Measurements from ENCODE around the gene CDX1. TPM values are rescaled to one million over a fixed set of nuclear protein-coding genes. Genes with fewer than 3 reads are reported as not detected.
A peak's percentile ranks its signal among the peaks of the same experiment; 100 is the strongest.

CDX1 gene
- total RNA-seq, 1 donor from 2014 or later, result not detected

DNA sequence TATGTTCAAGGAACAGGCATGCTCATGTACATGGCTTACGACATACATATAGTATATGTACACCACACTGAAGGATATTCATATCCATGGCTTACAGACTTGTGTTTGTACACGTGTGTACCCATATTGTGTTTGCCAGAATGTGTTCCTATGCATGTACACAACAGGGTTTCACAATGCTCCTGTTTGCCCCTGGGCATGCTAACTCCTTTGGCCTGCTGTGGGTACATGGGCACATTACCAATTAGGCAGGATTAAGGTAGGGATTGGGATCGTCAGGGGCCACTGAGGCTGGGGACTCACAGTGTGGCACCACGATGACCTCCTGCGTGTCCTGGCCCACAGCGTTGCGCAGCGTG is 37.1 kb upstream of the CDX1 start:
- H3K4me2 ChIP-seq, result no peak overlapping the region
- DNase-seq (ENCODE audit: low spot score), result no peak
- Mint-ChIP-seq H3K27ac (no peak overlapping the region), H3K4me1 (peaks cover 25% of the 10 kb centered on the region), H3K4me3 (no peak overlapping the region), H3K36me3 (no peaks in the 10 kb centered on the region), H3K27me3 (ENCODE audit: insufficient read depth, low read depth) (peaks cover 15% of the 10 kb centered on the region), H3K9me3 (no peaks in the 10 kb centered on the region)
- H3K27ac ChIP-seq, result no peak overlapping the region
- no peaks in the 10 kb centered on the region for H3K9me3 ChIP-seq (ENCODE audit: low read depth)
- H3K36me3 ChIP-seq, result no peaks in the 10 kb centered on the region
- H3K79me2 ChIP-seq (ENCODE audit: low read depth), result no peaks in the 10 kb centered on the region
- H3F3A ChIP-seq (ENCODE audit: low read depth), result peaks cover 12% of the 10 kb centered on the region
- no peak overlapping the region for H3K9ac ChIP-seq
- TF ChIP-seq, protein P1, sequence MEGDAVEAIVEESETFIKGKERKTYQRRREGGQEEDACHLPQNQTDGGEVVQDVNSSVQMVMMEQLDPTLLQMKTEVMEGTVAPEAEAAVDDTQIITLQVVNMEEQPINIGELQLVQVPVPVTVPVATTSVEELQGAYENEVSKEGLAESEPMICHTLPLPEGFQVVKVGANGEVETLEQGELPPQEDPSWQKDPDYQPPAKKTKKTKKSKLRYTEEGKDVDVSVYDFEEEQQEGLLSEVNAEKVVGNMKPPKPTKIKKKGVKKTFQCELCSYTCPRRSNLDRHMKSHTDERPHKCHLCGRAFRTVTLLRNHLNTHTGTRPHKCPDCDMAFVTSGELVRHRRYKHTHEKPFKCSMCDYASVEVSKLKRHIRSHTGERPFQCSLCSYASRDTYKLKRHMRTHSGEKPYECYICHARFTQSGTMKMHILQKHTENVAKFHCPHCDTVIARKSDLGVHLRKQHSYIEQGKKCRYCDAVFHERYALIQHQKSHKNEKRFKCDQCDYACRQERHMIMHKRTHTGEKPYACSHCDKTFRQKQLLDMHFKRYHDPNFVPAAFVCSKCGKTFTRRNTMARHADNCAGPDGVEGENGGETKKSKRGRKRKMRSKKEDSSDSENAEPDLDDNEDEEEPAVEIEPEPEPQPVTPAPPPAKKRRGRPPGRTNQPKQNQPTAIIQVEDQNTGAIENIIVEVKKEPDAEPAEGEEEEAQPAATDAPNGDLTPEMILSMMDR (IDR thresholded peaks at IDR 0.05), result no peak
- TF ChIP-seq EZH2 (IDR thresholded peaks at IDR 0.05) (no peak), EZH2phosphoT487 (IDR thresholded peaks at IDR 0.05) (no peak)
- H3K27me3 ChIP-seq, result no peaks in the 10 kb centered on the region
- H3K4me1 ChIP-seq, result peaks cover 14% of the 10 kb centered on the region
- H4K20me1 ChIP-seq (ENCODE audit: low read depth), result no peaks in the 10 kb centered on the region
- no peak overlapping the region for H2AFZ ChIP-seq (replicated peaks)
- H3K4me3 ChIP-seq, result no peak overlapping the region

DNA sequence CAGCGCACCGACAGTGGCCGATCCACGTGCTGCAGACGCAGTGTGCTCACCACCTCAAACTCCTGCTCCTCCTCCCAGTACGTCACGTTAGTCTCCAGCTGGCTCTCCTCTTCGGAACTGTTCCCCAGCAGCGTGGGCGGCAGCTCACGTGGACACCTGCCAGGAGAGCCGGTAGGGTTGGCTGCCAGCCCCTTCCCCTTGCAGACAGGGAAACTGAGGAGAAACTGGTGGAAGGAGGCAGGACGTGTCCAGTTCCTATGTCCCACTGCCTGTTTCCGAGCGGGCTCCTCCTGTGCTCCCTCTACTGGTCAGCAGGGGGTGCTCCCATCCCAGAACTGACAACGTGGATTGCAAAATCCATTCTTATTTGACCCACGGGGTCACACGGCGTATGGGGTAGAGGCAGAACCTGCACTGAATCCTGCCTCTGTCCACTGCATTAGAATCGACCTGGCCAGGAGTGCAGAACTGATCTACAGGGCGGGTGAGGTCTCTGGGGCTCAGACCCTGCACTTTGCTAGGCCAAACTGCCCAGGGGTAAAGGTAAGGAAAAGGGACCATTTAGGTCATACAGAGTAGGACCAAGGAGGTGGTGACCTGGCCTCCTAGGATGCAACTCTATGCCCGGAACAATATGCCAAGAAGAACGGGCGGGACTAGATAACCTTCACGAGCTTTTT is 36.6 kb upstream of the CDX1 start:
- TF ChIP-seq, protein P1 (IDR thresholded peaks at IDR 0.05), result peak; percentile 93
- TF ChIP-seq EZH2phosphoT487 (IDR thresholded peaks at IDR 0.05), result no peak
- TF ChIP-seq EZH2 (IDR thresholded peaks at IDR 0.05), result no peak
- H3K4me3 ChIP-seq, result no peak overlapping the region
- peak overlapping the region; percentile 89 for H3K27ac Mint-ChIP-seq
- H3K4me2 ChIP-seq, result peak overlapping the region; percentile 32
- peak; percentile 80 for DNase-seq (ENCODE audit: low spot score)
- H3K79me2 ChIP-seq (ENCODE audit: low read depth), result no peaks in the 10 kb centered on the region
- H3K27me3 Mint-ChIP-seq (ENCODE audit: insufficient read depth, low read depth), result peaks cover 15% of the 10 kb centered on the region
- H3K36me3 ChIP-seq, result no peaks in the 10 kb centered on the region
- H3K4me1 Mint-ChIP-seq, result peaks cover 30% of the 10 kb centered on the region
- H3K36me3 Mint-ChIP-seq, result no peaks in the 10 kb centered on the region
- H3K27me3 ChIP-seq, result no peaks in the 10 kb centered on the region
- no peak overlapping the region for H3K4me3 Mint-ChIP-seq
- H3K4me1 ChIP-seq, result peaks cover 18% of the 10 kb centered on the region
- H4K20me1 ChIP-seq (ENCODE audit: low read depth), result no peaks in the 10 kb centered on the region
- no peaks in the 10 kb centered on the region for H3K9me3 Mint-ChIP-seq
- H3K27ac ChIP-seq, result no peak overlapping the region
- H2AFZ ChIP-seq (replicated peaks), result no peak overlapping the region
- H3K9ac ChIP-seq, result no peak overlapping the region
- peaks cover 12% of the 10 kb centered on the region for H3F3A ChIP-seq (ENCODE audit: low read depth)
- no peaks in the 10 kb centered on the region for H3K9me3 ChIP-seq (ENCODE audit: low read depth)

GRCh38 chr5:150130493-150130922 is 36.1 kb upstream of the CDX1 start:
- Mint-ChIP-seq H3K27me3 (ENCODE audit: insufficient read depth, low read depth) (peaks cover 17% of the 10 kb centered on the region), H3K27ac (no peak overlapping the region), H3K36me3 (no peaks in the 10 kb centered on the region), H3K9me3 (no peaks in the 10 kb centered on the region), H3K4me3 (no peak overlapping the region), H3K4me1 (peaks cover 32% of the 10 kb centered on the region)
- Histone ChIP-seq H2AFZ (replicated peaks) (no peak overlapping the region), H3K4me1 (peaks cover 18% of the 10 kb centered on the region), H3K27me3 (no peaks in the 10 kb centered on the region), H3K36me3 (no peaks in the 10 kb centered on the region), H3K27ac (no peak overlapping the region), H3K4me3 (no peak overlapping the region), H3K9ac (no peak overlapping the region), H3K79me2 (ENCODE audit: low read depth) (no peaks in the 10 kb centered on the region), H3K4me2 (peak overlapping the region; percentile 32), H4K20me1 (ENCODE audit: low read depth) (no peaks in the 10 kb centered on the region), H3F3A (ENCODE audit: low read depth) (peaks cover 12% of the 10 kb centered on the region), H3K9me3 (ENCODE audit: low read depth) (no peaks in the 10 kb centered on the region)
- TF ChIP-seq EZH2phosphoT487 (IDR thresholded peaks at IDR 0.05) (no peak), EZH2 (IDR thresholded peaks at IDR 0.05) (no peak)
- TF ChIP-seq, protein P1 (IDR thresholded peaks at IDR 0.05), result no peak
- DNase-seq (ENCODE audit: low spot score), result peak; percentile 70

Measured in neural progenitor cell (in vitro differentiated cells).